ENCODE measurements around the gene ZBTB8A.
"Not testable (repeated sequence)": the region's sequence is repeated elsewhere in the genome, so short reads cannot be mapped to it uniquely, and the experiment has no call there.

The ZBTB8A gene

GRCh38 chr1:32622806-32623681 is 83.8 kb downstream of the ZBTB8A start:
- DNase-seq = no peak

- no peak for DNase-seq
Measured at GRCh38 chr1:32623775-32624174, 84.5 kb downstream of the ZBTB8A start.

- no peak for DNase-seq
Measured at GRCh38 chr1:32626176-32626575, 86.9 kb downstream of the ZBTB8A start.

GRCh38 chr1:32627596-32628162 is 88.5 kb downstream of the ZBTB8A start:
- DNase-seq = no peak

GRCh38 chr1:32630173-32630572 is 90.9 kb downstream of the ZBTB8A start:
- not testable (repeated sequence) for DNase-seq

GRCh38 chr1:32632829-32633228 is 93.6 kb downstream of the ZBTB8A start:
- no peak for DNase-seq

GRCh38 chr1:32635508-32636277 is 96.5 kb downstream of the ZBTB8A start:
- no peak for DNase-seq

GRCh38 chr1:32636914-32637645 is 97.9 kb downstream of the ZBTB8A start:
- no peak for DNase-seq

GRCh38 chr1:32639489-32640075 is 100.4 kb downstream of the ZBTB8A start:
- no peak for DNase-seq

- DNase-seq = not testable (repeated sequence)
Measured at GRCh38 chr1:32642292-32642827, 103.1 kb downstream of the ZBTB8A start.

- no peak for DNase-seq
Measured at GRCh38 chr1:32644426-32644825, 105.2 kb downstream of the ZBTB8A start.

GRCh38 chr1:32647308-32648134 is 108.3 kb downstream of the ZBTB8A start:
- DNase-seq = no peak

GRCh38 chr1:32650248-32650751 is 111.1 kb downstream of the ZBTB8A start, which contains the start of gene ZBTB8OS:
Gene ZBTB8OS, minus strand, starts transcription at chr1:32650550. Its CDS starts 21 bp downstream, at chr1:32650529.
- DNase-seq = peak; percentile 90

GRCh38 chr1:32650752-32651460 is 111.7 kb downstream of the ZBTB8A start, which contains the start of gene RBBP4:
Gene RBBP4, plus strand, starts transcription at chr1:32651208. Its CDS starts 99 bp downstream, at chr1:32651307.
- peak; percentile 85 for DNase-seq

- no peak for DNase-seq
Measured at GRCh38 chr1:32651461-32652073, 112.3 kb downstream of the ZBTB8A start.

GRCh38 chr1:32652244-32652962 is 113.2 kb downstream of the ZBTB8A start:
- DNase-seq = no peak
